GM19324 (cell line): ENCODE measurements around the gene RELN.
"Not testable (repeated sequence)": the region's sequence is repeated elsewhere in the genome, so short reads cannot be mapped to it uniquely, and the experiment has no call there.

ENCODE experiments used
- ATAC-seq: cut with Tn5 transposase; IDR thresholded peaks from one replicate; pipeline ENCODE4 v1.9.1; 2021; ENCODE audit warnings: mild to moderate bottlenecking, moderate library complexity; ENCODE audit not compliant: unreplicated experiment, low FRiP score

RELN gene

DNA sequence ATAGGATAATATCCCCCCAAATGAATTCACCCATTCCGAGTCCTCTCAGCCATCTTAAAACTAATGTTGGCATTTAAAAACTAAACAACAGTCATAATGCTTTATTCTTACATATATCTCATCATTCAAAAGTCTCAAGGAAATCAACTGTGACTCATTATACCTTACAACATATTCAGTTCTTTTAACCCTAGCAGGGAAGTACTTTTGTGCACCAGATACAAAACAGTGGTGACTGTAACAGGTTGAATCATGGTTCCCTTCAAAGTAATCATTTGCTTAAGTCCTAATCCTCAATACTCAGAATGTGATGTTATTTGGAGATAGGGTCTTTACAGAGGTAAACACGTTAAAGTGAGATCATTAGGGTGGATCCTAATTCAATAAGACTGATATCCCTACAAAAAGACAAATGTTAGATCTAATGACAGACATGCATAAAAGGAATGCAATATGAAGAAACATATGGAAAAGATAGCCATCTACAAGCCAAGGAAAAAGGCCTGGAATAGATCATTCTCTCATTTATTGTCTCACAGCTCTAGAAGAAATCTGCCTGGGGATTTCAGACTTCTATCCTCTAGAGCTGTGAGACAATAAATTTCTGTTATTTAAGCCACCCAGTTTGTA is 42.3 kb downstream of the RELN start:
- ATAC-seq: no peak

GRCh38 chr7:103944230-103944900 is 45.1 kb downstream of the RELN start:
- no peak for ATAC-seq

- no peak for ATAC-seq
Observed at GRCh38 chr7:103941976-103942375, 47.5 kb downstream of the RELN start.

- ATAC-seq: no peak
Observed at GRCh38 chr7:103940382-103941268, 48.8 kb downstream of the RELN start.

- ATAC-seq: no peak
Observed at GRCh38 chr7:103937680-103938079, 51.8 kb downstream of the RELN start.

GRCh38 chr7:103936558-103936957 is 52.9 kb downstream of the RELN start:
- ATAC-seq: no peak

DNA sequence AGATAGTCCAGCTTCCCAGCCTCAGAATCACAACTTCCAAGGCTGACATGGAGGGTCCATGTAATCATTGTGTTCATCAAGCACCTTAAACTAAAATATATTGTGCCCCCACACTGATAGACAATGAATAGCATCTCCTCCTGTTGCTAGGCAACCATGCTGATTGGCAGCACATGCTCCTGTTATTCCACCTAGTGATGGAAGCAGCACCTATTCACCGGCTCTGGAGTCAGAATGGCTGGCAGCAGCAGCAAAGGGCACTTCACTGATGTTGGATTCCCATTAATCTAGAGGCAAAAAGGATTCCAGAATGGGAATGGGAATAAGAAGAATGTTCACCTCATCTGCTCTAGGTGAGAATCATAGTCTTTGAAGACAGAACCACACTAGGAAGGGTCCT is 55.0 kb downstream of the RELN start:
- no peak for ATAC-seq

DNA sequence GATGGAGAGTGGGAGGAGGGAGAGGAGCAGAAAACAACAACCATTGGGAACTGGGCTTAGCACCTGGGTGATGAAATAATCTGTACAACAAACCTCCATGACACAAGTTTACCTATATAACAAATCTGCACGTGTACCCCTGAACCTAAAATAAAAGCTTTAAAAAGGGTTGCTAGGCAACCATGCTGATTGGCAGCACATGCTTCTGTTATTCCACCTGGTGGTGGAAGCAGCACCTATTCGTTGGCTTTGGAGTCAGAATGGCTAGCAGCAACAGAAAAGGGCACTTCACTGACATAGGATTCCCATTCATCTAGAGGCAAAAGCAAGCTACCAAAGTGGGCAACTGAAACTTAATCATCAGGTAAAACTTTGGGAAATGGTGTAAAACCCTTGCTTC is 57.1 kb downstream of the RELN start:
- no peak for ATAC-seq

DNA sequence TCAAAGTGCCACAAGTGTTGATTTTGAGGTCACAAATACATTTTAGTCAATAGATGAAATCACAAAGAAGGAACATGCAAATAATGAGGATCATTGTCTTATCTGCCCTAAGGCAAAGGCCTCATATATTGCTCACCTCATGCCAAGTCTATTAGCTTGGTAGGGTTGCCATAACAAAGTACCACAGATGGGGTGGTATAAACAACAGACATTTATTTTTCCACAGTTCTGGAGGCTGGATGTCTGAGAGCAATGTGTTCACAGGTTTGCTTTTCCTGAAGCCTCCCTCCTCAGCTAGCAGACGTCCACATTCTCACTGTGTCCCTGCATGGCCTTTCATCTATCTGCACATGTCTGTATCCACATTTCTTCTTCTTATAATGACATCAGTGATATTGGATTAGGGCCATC is 59.6 kb downstream of the RELN start:
- ATAC-seq: no peak

DNA sequence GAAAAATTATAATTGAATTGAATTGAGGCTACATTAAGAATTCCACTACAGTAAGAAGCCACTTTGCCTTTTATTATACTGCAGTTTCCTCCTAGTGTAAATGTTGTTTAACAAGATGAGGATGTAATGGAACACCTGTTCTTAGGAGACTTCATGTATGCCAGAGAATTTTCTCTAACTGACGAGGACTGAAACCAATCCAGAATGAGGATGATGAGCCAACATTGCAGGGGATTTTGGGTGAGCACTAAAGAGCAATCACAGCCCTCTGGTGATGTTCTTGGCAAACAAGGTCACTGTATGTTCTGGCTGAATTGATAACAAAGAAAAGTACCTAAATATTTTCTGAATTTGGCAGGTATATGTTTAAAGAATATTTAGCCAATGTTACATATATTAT is 60.9 kb downstream of the RELN start:
- no peak for ATAC-seq

- ATAC-seq: no peak
Observed at GRCh38 chr7:103924184-103924583, 65.3 kb downstream of the RELN start.

- ATAC-seq: no peak
Observed at GRCh38 chr7:103922407-103922806, 67.1 kb downstream of the RELN start.

- ATAC-seq: no peak
Observed at GRCh38 chr7:103921692-103922091, 67.8 kb downstream of the RELN start.

GRCh38 chr7:103919272-103919868 is 70.1 kb downstream of the RELN start:
- ATAC-seq: no peak

DNA sequence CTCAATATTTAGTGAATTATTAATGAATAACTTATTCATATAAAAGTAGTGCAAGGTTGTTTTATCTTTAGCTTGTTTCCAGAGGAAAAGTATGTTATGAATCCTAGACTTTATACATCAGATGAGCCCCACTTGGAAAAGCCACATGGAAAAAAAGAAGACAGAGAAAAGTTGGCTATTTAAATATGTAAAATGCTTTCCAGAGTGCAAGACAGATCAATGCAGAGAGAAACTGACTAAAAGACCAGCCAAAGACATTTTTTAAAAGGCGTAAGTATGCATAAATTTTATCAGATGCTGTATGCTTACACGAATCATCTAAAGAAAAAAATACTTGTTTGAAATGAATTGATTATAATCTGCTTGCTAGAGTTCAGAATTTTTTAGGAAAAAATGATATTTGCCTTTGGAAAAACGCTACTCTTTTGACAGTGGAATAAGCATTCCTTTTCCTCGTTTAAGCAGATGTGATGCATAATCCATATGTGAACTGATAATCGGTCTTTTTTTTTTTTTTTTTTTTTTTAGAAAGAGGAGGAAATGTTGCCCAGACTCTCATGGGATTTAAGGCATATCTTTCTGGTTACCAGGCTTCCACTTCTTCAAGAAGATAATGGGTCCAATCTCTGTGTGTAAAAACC is 70.7 kb downstream of the RELN start:
- ATAC-seq: no peak

DNA sequence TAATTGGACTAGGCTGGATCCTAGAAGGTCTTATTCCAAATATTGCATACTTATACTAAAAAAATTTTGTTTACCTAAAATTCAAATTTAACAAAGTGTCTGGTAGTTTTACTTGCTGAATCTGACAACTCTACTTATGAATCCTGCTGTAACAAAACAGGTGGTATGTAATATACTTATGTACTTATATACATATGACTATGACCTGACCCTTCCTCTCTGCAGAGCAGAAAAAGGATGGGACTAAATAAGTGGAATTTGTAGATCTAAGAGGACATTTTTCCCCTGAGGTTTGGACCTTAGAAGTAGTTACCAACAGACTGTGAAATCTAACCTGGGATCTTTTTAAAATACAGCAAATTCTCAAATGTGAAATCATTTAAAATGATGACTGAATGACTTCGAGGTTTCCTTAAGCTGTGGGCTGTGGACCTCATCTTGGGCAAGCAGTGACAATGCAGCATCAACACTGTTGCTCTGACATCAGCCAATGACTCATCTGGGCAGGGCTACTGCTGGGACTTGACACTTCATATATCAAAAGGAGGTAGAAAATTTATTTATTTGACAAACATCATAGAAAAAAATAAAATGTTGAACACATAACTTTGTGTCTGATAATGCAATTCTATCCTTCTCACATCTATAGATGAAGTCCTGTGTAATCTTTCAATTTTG is 73.6 kb downstream of the RELN start:
- no peak for ATAC-seq

GRCh38 chr7:103914147-103914899 is 75.1 kb downstream of the RELN start:
- ATAC-seq: no peak

DNA sequence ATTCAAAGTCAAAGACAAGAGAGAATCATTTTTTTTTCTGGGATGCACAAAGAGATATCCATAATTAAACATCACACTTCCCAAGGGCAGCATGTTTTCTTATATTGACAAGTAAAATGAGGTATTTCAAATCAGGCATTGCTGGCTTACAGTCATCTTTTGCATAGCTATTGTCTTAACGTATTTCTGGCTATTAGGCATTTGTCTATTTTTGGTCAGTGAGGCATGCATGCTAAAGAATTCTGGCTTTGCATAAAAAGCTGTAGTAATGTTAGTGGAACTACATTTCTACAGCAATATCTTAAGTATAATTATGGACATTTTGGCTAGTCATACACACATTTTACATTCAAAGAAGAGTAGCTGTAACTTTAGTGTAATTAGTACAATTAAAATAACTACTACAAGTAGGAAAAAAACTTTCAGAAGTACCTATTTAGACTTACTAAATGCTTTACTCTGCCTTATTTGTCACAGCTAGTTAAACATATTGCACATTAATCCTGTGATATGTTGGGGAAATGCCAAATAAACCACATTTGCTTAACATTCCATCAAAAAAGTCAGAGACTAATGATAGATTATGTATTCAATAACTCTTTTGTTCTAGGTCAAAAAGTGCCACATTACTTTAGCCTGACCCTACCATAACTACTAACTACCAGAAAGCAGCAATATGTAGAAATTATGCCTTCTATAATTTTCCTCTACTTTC is 76.4 kb downstream of the RELN start:
- ATAC-seq: no peak

- ATAC-seq: not testable (repeated sequence)
Observed at GRCh38 chr7:103911015-103911414, 78.4 kb downstream of the RELN start.
